Activated effector memory CD4-positive, alpha-beta T cell treated with Interleukin-2 at 50 U/mL for 16 hours (primary cell): ENCODE data around the gene ARVCF.
"Not testable (repeated sequence)": the region's sequence is repeated elsewhere in the genome, so short reads cannot be mapped to it uniquely, and the experiment has no call there.

Experiments
- DNase-seq: peaks from one replicate; pipeline ENCODE4 v3.0.0-alpha.2; 2020

ARVCF gene

DNA sequence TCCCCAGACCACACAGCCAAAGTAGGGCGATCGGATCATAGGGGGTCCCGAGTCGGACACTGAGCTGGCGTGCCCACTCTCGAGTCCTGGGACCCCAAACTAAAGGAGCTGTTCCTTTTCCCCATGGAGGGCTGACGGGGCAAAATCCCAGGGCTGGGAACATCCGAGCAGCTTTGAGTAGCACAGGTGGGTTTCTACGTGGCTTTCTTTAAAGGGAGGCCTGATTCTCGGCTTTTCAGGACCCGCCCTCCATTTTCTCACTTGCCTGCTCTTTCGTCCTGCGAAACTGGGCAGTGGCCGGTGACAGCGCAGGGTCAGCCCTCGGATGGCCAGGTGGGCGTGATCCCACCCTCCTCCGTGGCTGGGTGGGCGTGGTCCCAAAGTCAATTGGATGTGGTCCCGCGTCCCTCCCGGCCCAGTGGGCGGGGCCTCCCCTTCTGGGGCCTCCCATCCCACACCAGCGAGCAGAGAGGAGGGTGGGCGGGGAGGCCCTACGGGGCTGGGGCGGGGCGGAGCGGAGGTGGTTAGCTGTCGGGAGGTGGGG lies 57.5 kb downstream of the ARVCF start:
- DNase-seq: no peak

DNA sequence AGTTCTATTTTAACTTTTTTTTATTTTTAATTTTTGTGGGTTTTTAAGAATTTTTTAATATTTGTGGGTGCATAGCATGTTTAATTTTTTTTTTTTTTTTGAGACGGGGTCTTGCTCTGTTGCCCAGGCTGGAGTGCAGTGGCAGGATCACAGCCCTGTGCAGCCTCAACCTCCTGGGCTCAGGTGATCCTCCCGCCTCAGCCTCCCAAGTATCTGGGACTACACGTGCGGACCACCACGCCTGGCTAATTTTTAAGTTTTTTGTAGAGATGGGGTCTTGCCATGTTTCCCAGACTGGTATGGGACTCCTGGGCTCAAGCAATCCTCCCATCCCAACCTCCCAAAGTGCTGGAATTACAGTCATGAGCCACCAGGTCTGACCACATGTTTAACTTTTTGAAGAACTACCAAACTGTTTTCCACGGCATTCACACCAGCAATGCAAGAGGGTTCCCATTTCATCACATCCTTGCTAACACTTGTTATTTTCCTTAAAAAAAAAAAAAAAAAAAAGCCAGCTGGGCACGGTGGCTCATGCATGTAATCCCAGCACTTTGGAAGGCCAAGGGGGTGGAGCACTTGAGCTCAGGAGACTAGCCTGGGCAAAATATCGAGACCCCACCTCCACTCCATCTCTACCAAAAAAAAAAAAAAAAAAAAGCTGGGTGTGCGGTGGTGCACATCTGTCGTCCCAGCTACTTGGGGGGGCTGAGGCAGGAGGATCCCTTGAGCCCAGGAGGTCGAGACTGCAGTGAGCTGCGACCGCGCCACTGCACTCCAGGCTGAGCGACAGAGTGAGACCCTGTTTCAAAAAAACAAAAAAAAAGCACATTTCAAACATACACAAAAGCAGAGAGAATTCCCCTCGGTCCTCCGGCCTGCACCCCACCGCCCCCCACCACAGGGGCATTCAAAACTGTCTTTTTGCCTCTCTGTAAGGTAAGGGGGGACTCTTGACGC lies 58.3 kb downstream of the ARVCF start:
- no peak for DNase-seq

DNA sequence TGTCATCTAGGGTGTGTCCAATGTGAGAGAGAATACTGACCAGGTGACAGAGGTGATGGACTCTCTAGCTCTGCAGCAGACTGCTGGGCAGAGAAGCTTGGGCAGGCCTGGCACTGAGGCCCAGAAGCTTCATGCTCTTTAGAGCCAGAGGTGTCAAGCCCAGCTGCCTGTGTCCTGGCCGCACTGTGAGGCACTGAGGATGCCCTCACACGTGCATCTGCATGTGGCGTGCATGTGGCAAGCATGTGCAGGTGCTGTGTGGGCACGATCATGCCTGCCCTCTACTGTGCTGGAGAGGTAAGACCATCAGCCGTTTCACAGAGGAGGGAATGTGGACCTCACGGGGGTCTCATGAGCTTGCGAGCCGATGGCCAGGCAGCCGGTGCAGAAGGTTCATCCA lies 59.2 kb downstream of the ARVCF start:
- no peak for DNase-seq

GRCh38 chr22:19955241-19956128 lies 61.1 kb downstream of the ARVCF start:
- no peak for DNase-seq

- no peak for DNase-seq
Observed at GRCh38 chr22:19951346-19951745, 65.3 kb downstream of the ARVCF start.

DNA sequence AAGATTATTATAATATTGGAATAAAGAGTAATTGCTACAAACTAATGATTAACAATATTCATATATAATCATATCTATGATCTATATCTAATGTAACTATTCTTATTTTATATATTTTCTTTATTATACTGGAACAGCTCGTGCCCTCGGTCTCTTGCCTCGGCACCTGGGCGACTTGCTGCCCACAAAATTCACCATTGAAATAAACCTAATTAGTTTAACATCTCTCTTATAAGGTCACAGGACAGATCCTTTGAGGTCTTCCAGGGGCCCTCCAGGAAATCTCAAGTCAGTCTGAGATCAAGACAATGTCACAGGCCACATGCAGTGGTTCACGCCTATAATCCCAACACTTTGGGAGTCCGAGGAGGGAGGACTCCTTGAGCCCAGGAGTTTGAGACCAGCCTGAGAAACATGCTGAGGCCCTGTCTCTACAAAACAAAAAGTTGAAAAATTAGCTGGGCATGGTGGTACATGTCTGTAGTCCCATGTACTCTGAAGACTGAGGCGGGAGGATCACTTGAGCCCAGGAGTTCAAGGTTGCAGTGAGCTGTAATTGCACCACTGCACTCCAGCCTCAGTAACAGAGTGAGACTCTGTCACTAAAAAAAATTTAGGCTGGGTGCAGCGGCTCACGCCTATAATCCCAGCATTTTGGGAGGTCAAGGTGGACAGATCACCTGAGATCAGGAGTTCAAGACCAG lies 68.4 kb downstream of the ARVCF start:
- DNase-seq: no peak

DNA sequence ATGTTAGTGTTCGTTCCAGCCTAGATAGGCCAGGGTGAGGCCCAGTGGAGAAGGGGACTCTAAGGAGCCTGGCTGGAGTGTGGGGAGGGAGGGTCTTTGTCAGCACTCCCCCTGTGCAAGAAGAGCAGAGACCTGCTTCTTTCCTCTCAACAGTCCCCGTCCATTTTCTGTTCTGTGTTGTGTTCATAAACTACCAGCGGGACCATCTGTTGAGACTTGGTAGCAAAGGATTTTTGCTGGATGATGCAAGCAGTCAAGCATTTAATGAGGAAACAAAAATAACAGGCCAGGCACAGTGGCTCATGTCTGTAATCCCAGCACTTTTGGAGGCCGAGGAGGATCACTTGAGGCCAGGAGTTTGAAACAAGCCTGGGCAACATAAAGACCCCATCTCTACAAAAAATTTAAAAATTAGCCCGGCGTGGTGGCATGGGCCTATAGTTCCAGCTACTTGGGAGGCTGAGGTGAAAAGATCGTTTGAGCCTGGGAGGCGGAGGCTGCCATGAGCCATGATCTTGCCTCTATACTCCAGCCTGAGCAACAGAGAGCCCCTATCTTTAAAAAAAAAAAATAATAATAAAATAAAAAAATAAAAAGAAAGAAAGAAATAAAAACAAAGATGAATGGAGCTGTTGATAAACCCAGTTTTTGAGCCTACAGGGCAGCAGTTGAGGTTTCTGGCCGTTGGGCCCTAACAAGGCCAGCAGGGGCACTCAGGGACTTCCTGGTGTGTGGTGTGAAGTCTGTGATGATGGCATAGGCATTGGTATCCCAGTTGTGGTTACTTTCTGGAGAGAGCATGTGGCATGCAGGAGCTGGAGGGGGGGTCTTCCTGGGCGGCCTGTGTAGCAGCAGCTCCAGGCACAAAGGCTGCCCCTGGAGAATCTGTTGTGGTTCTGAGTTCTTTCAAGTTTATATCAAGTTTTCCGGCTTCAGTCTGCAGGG lies 73.3 kb downstream of the ARVCF start:
- DNase-seq: no peak

DNA sequence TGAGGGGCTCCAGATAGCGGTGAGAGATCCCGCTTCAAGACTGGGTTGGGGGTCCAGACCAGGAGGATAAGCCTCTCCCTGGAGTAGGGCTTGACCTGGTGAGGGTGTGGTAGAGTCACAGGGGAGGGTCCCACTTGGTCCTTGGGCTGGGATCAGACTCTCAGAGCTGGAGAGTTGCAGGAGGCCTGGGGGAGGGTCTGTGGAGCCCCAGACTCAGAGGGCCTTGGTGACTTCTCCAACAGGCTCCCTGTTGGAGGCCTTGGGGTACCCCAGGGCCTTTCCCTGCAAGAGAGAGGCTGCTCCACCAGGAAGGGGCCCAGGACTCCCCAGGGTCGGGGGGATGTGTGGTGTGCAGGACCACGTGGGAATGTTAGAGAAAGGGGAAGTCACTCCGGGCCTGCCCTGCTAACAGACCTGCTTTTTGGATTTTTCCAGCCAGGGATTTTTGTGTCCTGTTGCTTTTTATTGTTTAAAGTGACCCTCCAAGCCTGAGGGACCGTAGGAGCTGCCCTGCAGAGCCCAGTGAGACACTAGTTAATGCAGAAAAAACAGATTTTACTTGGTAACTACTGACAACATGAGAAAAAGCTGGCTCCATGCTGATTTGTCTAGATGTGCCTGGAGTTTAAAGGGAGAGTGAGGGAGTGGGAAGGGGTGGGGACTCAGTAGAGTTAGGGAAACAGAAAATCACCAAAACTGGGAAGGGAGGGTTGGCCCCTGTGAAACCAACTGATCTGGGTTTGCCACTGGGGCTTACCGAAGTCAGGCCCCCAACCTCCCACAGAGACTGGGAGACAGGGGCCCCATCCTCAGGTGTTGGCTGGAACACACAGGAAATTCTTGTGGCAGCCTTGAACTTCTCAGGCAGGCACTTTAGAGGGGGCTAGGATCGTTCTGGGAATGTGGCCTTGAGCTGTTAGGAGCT lies 74.2 kb downstream of the ARVCF start:
- no peak for DNase-seq

- peak; percentile 61 for DNase-seq
Observed at GRCh38 chr22:19941365-19942082, 75.1 kb downstream of the ARVCF start, which contains the start of the genes COMT and TXNRD2. Gene COMT (plus strand): TSS chr22:19941772. CDS start chr22:19962527, 20,755 bp downstream. Gene TXNRD2 (minus strand): TSS chr22:19941818. CDS start chr22:19941803, 15 bp downstream.

- no peak for DNase-seq
Observed at GRCh38 chr22:19940536-19941364, 75.9 kb downstream of the ARVCF start.

DNA sequence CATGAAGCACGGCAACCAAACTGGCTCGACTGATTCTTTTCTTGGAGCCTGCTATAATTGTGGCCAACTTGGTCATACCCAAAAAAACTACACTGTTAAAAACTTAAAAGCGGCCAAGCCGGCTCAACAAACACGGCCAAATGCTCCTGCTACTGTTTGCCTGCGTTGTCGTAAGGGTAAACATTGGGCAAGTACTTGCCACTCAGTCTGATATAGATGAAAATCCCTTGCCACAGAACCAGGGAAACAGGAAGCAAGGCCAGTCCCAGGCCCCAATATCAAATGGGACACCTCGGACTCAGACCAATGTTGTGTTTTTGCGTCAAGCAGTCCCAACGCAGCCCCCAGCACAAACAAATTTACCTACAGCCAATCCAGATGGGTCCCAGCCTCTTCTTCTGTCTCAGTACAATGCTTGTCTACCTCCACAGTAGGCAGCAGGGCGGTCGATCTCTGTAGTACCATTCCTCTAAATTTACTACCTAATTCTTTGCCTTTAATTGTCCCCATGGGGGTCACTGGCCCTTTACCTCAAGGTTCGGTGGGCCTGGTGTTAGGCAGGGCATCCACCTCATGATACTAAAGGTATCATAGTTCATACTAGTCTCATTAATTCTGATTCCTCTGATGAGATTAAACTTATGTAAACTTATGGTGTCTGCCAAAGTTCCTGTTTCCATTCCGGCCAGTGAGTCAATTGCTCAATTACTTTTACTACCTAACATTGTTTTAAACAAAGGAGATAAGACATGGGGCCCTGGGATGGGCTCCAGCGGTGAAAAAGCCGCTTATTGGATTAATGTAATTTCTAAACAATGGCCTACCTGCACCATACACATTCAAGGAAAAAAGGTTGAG lies 78.8 kb downstream of the ARVCF start:
- no peak for DNase-seq

GRCh38 chr22:19936513-19936912 lies 80.1 kb downstream of the ARVCF start:
- DNase-seq: no peak

GRCh38 chr22:19935123-19935718 lies 81.4 kb downstream of the ARVCF start:
- DNase-seq: not testable (repeated sequence)

DNA sequence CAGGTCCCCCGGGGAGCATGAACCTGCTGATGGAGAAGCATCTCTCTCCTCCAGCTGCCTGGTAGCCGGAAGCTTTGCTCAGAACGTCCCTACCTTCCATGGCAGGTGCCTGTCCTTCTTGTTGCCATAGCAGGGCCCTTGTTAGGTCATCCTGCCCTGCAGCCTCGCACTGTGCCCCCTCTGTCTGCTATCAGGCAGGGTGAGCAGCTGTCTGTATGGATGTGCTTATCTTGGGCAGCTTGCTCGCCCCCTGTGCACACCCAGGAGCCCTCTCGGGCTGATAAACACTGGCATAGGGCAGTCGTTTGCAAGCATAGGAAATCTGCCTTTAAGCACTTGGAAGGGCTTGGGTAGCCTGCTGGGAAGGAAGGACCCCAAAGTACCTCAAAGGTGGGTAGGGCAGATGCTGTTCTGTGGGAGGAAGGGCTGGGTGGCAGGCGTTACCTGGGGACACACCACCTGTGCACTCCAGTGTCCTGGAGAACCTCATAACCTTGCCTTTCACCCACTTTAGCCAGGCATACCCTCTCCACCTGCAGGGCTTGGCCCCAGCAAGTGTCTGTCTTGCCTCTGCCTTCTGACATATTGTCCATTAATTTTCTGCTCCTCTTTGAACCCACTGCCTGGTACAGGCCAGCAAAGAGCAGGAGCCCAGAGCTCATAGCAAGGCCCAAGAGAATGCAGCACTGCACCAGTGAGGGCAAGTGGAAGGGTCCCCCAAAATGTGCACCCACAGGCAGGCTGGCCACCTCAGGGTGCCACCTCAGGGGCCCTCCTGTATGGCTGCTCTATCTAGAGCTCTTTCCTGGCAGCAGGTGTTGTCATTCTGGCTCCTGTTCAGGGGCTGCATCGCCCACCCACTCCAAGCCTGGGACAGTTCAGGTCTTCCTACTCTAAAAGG lies 83.0 kb downstream of the ARVCF start:
- no peak for DNase-seq

DNA sequence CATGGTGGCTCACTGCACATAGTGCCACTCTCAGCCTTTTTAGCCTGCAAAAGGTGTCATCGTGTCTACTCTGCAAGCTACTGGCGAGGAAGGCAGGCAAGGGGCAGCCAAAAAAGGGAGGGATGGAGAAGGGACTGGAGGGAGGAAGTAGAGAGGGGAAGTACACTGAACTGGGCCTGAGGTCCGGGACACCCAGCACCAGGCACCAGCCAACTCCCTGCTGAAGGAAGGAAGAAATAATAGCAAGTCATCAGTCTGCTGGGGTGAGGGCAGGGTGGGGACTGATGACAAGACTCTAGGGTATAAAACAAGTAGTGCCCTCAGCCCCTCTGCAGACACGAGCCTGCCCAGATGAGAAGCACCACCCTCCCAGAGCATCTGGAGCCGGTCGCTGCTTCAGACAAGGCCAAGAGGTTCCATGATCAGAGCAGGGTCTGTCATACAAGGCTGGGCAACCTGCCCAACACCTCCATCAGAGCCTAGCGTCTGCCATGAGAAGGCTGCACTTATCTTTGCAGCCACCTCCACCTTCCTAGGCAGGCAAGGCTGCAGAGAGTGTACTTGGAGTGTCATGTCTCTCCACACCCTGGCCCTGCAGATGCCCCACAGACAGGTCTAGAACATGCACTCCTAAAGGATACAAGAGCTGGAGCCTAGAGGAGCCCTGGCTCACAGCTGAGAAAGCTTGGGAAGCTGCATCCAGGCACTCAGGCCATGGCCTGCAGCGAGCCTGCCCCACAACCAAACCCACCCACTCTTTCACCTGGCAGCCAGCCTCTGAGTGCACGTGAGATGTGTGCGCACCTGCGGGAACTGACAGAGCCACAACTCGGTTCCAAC lies 84.0 kb downstream of the ARVCF start:
- no peak for DNase-seq
